Measurements from ENCODE around the gene DXO. TPM values are rescaled to one million over a fixed set of nuclear protein-coding genes. Genes with fewer than 3 reads are reported as not detected.

The DXO gene
- total RNA-seq, 1 experiment from 2014 or later, result 13.8 TPM

- TF ChIP-seq ZNF219 (CRISPR knock-in tag; IDR thresholded peaks at IDR 0.05; ENCODE audit: borderline replicate concordance) (no peak), JAZF1 (CRISPR knock-in tag; IDR thresholded peaks at IDR 0.05) (no peak), ZNF396 (CRISPR knock-in tag; IDR thresholded peaks at IDR 0.05; ENCODE audit: borderline replicate concordance) (no peak), NR2C2 (CRISPR knock-in tag; IDR thresholded peaks at IDR 0.05) (no peak), ARID4B (CRISPR knock-in tag; IDR thresholded peaks at IDR 0.05; ENCODE audit: borderline replicate concordance) (no peak), E2F4 (CRISPR knock-in tag; IDR thresholded peaks at IDR 0.05; ENCODE audit: borderline replicate concordance, low read depth) (no peak), ATF1 (CRISPR knock-in tag; IDR thresholded peaks at IDR 0.05) (no peak), RELA (CRISPR knock-in tag; IDR thresholded peaks at IDR 0.05; ENCODE audit: borderline replicate concordance) (no peak), SOX15 (CRISPR knock-in tag; IDR thresholded peaks at IDR 0.05) (no peak), NR3C1 (CRISPR knock-in tag; conservative IDR thresholded peaks at IDR 0.05; ENCODE audit: low read depth) (no peak), SMAD3 (CRISPR knock-in tag; IDR thresholded peaks at IDR 0.05; ENCODE audit: borderline replicate concordance) (no peak), ELF4 (CRISPR knock-in tag; IDR thresholded peaks at IDR 0.05; ENCODE audit: low read depth) (no peak)
- TF ChIP-seq, protein P1, sequence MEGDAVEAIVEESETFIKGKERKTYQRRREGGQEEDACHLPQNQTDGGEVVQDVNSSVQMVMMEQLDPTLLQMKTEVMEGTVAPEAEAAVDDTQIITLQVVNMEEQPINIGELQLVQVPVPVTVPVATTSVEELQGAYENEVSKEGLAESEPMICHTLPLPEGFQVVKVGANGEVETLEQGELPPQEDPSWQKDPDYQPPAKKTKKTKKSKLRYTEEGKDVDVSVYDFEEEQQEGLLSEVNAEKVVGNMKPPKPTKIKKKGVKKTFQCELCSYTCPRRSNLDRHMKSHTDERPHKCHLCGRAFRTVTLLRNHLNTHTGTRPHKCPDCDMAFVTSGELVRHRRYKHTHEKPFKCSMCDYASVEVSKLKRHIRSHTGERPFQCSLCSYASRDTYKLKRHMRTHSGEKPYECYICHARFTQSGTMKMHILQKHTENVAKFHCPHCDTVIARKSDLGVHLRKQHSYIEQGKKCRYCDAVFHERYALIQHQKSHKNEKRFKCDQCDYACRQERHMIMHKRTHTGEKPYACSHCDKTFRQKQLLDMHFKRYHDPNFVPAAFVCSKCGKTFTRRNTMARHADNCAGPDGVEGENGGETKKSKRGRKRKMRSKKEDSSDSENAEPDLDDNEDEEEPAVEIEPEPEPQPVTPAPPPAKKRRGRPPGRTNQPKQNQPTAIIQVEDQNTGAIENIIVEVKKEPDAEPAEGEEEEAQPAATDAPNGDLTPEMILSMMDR (IDR thresholded peaks at IDR 0.05), result no peak
- TF ChIP-seq, protein P2, sequence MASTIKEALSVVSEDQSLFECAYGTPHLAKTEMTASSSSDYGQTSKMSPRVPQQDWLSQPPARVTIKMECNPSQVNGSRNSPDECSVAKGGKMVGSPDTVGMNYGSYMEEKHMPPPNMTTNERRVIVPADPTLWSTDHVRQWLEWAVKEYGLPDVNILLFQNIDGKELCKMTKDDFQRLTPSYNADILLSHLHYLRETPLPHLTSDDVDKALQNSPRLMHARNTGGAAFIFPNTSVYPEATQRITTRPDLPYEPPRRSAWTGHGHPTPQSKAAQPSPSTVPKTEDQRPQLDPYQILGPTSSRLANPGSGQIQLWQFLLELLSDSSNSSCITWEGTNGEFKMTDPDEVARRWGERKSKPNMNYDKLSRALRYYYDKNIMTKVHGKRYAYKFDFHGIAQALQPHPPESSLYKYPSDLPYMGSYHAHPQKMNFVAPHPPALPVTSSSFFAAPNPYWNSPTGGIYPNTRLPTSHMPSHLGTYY (CRISPR knock-in tag; IDR thresholded peaks at IDR 0.05), result no peak
- TF ChIP-seq, protein P3, sequence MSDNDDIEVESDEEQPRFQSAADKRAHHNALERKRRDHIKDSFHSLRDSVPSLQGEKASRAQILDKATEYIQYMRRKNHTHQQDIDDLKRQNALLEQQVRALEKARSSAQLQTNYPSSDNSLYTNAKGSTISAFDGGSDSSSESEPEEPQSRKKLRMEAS (CRISPR knock-in tag; IDR thresholded peaks at IDR 0.05), result no peak
- TF ChIP-seq, protein P4, sequence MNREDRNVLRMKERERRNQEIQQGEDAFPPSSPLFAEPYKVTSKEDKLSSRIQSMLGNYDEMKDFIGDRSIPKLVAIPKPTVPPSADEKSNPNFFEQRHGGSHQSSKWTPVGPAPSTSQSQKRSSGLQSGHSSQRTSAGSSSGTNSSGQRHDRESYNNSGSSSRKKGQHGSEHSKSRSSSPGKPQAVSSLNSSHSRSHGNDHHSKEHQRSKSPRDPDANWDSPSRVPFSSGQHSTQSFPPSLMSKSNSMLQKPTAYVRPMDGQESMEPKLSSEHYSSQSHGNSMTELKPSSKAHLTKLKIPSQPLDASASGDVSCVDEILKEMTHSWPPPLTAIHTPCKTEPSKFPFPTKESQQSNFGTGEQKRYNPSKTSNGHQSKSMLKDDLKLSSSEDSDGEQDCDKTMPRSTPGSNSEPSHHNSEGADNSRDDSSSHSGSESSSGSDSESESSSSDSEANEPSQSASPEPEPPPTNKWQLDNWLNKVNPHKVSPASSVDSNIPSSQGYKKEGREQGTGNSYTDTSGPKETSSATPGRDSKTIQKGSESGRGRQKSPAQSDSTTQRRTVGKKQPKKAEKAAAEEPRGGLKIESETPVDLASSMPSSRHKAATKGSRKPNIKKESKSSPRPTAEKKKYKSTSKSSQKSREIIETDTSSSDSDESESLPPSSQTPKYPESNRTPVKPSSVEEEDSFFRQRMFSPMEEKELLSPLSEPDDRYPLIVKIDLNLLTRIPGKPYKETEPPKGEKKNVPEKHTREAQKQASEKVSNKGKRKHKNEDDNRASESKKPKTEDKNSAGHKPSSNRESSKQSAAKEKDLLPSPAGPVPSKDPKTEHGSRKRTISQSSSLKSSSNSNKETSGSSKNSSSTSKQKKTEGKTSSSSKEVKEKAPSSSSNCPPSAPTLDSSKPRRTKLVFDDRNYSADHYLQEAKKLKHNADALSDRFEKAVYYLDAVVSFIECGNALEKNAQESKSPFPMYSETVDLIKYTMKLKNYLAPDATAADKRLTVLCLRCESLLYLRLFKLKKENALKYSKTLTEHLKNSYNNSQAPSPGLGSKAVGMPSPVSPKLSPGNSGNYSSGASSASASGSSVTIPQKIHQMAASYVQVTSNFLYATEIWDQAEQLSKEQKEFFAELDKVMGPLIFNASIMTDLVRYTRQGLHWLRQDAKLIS (CRISPR knock-in tag; IDR thresholded peaks at IDR 0.05; ENCODE audit: borderline replicate concordance), result no peak
- TF ChIP-seq, protein P5, sequence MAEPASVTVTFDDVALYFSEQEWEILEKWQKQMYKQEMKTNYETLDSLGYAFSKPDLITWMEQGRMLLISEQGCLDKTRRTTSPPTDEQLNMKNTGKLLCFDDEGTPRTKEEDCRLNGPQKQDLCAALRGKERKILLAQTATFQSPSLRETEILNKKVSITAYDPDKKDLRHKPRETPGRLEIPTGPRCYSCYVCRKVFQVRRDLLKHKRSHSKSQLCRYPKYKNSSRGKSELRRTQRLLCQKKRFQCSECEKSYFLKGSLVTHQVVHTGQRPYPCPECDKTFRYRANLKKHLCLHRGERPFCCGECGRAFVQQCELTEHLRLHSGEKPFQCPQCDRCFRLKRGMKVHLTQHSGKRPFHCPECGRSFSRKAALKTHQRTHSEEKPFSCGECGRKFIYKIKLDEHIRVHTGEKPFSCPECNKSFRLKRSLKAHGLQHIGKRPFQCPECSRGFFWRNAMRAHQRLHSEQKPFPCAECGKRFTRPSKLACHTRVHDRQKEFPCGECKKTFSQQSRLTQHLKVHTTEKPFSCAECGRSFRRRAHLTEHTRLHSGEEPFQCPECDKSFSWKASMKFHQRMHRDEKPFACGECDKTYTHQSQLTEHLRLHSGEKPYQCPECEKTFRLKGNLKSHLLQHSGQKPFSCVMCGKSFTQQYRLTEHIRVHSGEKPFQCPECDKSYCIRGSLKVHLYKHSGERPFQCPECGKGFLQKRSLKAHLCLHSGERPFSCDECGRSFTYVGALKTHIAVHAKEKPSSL (CRISPR knock-in tag; conservative IDR thresholded peaks at IDR 0.05), result no peak
- TF ChIP-seq, protein P6, sequence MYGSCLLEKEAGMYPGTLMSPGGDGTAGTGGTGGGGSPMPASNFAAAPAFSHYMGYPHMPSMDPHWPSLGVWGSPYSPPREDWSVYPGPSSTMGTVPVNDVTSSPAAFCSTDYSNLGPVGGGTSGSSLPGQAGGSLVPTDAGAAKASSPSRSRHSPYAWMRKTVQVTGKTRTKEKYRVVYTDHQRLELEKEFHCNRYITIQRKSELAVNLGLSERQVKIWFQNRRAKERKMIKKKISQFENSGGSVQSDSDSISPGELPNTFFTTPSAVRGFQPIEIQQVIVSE (CRISPR knock-in tag; IDR thresholded peaks at IDR 0.05; ENCODE audit: borderline replicate concordance), result no peak
- TF ChIP-seq, protein P7, sequence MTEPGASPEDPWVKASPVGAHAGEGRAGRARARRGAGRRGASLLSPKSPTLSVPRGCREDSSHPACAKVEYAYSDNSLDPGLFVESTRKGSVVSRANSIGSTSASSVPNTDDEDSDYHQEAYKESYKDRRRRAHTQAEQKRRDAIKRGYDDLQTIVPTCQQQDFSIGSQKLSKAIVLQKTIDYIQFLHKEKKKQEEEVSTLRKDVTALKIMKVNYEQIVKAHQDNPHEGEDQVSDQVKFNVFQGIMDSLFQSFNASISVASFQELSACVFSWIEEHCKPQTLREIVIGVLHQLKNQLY (CRISPR knock-in tag; IDR thresholded peaks at IDR 0.05), result no peak
- H3K9me3 Mint-ChIP-seq, result no peaks in the 10 kb centered on the region
- peaks cover 51% of the 10 kb centered on the region for H3K36me3 Mint-ChIP-seq
- ATAC-seq, result no peak
- DNase-seq (ENCODE audit: low spot score), result no peak
- H3K27me3 Mint-ChIP-seq (ENCODE audit: low read depth), result peaks cover 1% of the 10 kb centered on the region; the same call in 1 of the 2 replicates
- ChIA-PET POLR2A (no interaction called here), CTCF (no interaction called here)
- no peak overlapping the region for H3K4me3 Mint-ChIP-seq
- H3K27ac Mint-ChIP-seq, result no peak overlapping the region
- H3K4me1 Mint-ChIP-seq, result peaks cover 12% of the 10 kb centered on the region
Observed at GRCh38 chr6:31954511-31954910, 17.4 kb downstream of the DXO start.
